Stimulated activated CD4-positive, alpha-beta T cell treated with anti-CD3 and anti-CD28 coated beads, Interleukin-2, amount 100 ng/mL, for 4 hours (primary cell): ENCODE measurements around the gene CST9.
"Not testable (repeated sequence)": the region's sequence is repeated elsewhere in the genome, so short reads cannot be mapped to it uniquely, and the experiment has no call there.

ENCODE experiments used
- DNase-seq: peaks from one replicate; pipeline ENCODE4 v3.0.0-alpha.2; 2020; ENCODE audit warnings: low read depth

CST9 gene

DNA sequence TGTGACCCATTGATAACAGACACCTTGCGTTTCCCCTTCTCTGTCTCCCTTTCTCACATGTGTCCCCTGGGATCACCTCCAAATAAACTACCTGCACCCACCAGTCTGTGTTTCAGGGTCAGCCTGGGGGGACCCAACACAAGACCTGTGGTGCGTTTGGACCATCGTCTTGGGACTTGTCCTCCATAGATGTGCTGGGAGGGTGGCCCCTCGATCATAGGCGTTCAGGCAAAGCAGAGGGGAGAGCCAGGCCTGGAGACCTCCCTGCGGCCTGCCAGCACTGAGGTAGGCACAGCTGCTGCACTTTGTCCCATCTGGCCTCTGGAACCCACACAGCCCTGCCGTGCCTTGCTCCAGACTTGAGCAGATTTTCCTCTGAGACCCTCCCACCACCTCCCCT lies 18.1 kb downstream of the CST9 start:
- DNase-seq, result no peak

GRCh38 chr20:23586735-23587525 lies 18.8 kb downstream of the CST9 start:
- DNase-seq, result no peak

DNA sequence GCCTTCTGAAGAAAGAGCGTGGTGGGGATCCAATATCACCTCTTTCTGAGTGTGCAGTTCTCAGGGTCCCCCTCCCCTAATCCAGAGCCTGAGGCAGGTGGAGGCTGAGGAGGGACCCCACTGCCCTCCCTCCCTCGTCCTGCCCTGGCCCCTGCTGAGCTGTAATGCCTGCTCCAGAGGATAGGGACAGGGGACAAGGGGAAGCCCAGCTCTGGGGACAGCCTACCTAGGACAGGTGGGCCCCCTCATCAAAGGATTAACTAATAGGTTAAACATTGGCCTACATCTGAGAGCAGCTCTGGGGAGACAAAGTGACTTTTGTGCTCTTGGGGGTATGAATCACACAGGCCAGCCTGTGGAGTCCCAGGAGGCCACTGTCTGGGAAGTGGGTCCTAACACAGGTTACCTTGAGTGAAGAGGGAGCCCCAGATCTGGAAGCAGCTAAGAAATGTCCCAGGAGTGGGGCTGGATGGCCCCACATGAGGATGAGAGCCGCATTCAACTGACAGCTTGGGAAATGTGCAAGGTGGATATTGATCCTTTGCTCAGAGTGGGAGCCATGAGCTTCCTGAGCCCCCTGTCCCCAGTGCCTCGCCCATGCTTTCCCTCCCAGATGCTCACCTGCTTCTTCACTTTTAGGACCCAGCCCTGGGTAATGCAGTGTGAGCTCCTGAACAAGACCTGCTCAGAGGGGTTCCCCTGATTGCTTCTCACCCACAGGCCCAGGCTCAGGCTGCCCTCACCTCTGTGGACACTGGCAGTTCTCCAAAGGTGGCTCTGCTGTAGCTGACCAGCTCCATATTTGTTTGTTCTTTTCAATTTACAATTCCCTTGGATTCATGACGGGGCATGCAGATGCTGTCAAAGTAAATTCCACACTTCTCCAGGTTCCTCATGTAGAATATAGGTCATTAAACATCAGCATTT lies 19.6 kb downstream of the CST9 start:
- DNase-seq, result no peak

GRCh38 chr20:23585449-23585807 lies 20.3 kb downstream of the CST9 start:
- no peak for DNase-seq

DNA sequence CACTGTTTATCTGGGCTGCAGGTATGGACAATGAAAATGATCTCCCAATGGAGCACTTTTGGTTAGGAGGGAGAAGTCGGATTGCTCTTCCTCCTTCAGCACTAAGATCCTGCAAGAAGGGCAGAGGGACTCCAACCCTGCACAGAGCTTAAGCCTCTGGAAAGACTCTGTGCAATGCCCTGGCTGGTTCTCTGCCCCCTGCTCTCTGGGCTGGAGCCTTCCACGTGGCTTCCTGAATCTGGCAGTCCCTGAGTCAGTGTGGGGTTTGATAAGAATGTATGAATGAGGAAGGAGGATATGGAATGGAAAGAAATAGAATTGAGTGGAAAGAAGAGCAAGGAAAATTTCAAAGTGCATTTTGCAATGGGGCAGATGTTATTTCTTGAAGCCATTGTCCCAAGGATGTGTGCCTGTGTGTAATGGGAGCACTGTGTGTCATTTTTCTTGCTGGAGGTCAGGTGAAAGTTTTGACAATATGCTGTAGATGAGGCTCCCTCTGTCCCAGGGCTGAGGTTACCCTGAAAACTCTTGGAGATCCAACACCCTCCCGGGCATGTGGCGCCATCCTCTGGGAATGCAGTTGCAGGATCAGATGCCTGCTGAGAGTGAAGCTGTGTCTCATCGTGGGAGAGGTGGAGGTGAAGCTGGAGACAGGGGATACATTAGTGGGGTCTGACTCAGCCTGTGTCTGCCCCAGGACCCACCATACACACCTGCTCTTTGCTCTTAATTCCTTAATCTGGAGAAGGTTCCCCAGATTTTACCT lies 21.1 kb downstream of the CST9 start:
- no peak for DNase-seq

DNA sequence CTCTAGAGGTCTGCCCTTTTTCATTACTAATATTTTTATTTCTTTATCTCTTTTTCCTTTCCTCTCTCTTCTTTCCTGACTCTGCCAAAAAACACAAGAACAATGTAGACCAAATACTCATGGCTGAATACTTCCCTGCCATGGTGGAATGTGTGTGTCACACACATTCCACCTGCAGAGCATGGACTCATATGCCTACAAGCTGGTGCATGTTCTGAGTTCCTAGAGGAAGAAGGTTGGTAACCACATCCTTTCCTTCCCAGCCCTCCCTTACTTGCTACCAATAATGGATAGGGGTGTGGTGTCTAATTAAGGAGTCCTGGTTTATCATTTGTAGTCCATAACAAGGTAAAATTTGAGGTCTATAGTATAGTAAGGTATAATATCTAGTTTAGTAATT lies 22.2 kb downstream of the CST9 start:
- no peak for DNase-seq

GRCh38 chr20:23582293-23582692 lies 23.4 kb downstream of the CST9 start:
- no peak for DNase-seq

- not testable (repeated sequence) for DNase-seq
These were observed 23.9 kb downstream of the CST9 start for GRCh38 chr20:23581833-23582232.

DNA sequence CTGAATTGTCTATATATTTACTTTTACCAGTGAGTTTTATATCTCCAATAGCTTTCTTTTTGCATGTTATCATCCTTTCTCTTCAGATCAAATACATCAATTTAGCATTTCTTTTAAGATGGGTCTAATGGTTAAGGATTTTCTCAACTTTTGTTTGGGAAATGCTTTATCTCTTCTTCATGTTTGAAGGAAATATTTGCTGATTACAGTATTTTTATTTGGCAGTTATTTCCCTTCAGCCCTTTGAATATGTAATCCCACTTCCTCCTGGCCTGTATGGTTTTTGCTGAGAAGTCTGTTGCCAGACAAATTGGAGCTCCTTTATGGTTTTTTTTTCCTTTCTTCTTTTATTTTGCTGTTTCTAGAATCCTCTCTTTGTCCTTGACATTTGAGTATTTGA lies 30.7 kb downstream of the CST9 start:
- no peak for DNase-seq

DNA sequence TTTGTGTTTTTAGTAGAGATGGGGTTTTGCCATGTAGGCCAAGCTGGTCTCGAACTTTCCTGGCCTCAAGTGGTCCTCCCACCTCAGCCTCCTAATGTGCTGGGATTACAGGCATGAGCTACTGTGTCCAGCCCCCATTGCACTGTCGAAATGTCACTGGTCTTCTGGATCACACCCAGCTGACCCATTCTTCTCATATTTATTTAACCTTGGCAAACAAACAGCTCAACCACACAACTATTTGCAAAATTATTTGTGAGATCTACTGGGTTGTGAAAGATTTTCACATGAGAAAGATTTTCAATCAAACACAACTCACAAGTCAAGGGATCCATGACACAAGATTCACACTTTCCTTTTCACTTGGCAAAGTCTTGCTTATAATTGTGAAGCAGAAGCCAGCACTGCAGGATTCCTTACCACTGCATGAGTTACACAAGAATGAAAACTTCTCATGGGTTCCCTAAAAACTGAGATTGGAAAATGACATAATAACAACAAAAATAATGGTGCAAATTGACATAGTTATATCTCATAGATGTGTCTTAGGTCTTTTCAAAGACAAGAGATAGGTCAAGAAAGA lies 35.4 kb downstream of the CST9 start:
- no peak for DNase-seq

DNA sequence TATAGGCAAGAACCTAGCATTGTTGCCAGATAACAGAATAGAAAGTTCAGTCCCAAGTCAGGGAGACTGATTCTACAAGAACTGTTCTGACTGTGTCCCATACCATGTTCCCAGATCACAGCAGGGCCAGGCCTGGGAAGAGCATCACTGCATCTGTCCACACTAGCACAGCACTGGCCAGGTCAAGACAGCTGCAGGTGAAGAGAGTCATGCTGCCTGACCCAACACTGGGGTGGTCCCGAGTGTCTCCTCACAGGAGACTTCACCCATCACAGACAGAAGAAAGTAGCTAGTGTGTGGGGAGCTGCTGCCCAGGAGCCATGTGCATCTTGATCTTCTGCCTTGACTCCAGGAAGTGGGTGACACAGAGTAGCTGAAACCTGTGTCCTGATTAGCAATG lies 36.1 kb downstream of the CST9 start:
- no peak for DNase-seq

DNA sequence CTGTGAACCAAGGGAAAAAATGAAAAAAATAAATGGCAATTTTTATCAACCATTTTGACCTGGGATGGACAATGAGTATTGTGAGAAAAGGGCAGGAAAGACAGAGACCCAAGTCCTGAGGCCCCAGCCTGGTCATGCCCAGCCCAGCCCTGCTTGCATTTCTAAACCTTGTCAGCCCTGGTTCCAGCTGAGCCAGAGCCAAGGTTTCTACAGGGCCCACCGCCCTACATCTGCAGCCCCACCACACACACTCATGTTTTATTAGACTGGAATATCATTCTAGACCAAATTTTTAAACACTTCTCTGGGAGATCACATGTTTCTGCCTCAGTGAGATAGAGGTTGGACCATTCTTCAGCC lies 36.8 kb downstream of the CST9 start:
- DNase-seq, result no peak

- no peak for DNase-seq
These were observed 37.3 kb downstream of the CST9 start, which contains the start of gene CST9L for GRCh38 chr20:23568320-23568970. TSS of gene CST9L (minus strand) at chr20:23568484. CDS start at chr20:23568450, 34 bp downstream.

- no peak for DNase-seq
These were observed 39.4 kb downstream of the CST9 start for GRCh38 chr20:23566199-23566932.

GRCh38 chr20:23565503-23566045 lies 40.1 kb downstream of the CST9 start:
- no peak for DNase-seq

DNA sequence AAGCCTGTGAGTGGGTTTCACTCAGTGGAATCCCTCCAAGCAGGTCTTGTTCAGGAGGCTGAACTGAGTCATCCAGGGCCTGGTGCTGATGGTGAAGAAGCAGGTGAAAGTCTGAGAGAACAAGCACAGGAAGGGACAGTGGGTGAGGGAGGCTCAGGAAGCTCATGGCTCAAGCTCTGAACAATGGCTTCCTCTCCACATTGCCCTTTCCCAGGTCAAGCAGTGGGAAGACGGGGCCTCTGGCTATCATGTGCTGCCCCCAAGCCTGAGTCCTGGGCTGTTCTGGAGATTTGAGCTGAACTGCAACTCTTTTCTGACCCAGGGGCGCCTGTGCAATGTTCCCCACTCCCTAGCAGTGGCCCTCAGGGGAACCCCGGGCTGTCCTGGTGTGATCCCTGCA lies 40.8 kb downstream of the CST9 start:
- DNase-seq, result no peak

DNA sequence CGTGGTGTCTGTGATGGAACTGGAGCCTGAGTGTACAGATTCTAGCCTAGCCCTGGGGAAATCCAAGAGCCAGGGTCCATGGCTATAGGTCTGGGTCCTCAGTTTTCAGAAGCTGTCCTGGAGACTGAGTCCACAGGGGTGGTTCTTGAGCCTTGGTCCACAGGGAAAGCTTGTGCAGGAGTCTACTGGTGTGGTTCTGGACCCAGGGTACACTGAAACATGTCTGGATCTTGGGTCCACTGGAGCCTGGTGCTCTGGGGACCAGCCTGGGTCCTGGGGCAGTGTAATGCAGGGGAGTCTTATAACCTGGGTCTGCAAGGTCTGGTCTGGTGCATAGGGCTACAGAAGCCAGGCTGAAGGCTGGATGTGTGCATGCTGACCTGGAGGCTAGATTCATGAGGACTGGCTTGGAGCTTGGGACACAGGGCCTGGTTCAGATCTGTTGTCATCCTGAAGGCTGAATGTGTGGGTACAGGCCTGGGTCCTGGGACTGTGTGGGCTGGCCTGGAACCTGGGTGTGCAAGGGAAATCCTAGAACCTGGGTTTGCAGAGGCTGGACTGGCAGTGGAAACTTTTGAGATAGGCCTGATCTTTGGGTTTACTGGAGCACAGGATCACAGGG lies 42.9 kb downstream of the CST9 start:
- DNase-seq, result no peak

DNA sequence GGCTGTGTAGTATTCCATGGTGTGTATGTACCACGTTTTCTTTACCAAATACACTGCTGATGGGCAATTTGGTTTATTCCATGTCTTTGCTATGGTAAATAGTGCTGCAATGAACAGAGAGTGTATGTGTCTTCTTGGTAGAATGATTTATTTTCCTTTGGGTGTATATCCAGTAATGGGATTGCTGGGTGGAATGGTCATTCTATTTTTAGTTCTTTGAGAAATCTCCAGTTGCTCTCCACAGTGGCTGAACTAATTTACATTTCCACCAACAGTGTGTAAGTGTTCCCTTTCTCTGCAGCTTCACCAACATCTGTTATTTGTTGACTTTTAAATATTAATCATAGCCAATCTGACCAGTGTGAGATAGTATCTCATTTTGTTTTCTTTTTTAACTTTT lies 51.3 kb downstream of the CST9 start:
- no peak for DNase-seq
